ENCODE data around the gene SHC3. TPM values are rescaled to one million over a fixed set of nuclear protein-coding genes. Genes with fewer than 3 reads are reported as not detected.

Gene SHC3
- polyA plus RNA-seq, 3 donors: 2.2 to 2.7 (median 2.5) TPM

GRCh38 chr9:88991066-88992034 lies 187.3 kb downstream of the SHC3 start, which contains the start of gene S1PR3:
TSS of gene S1PR3 (plus strand) at chr9:88991468. CDS start at chr9:89001201, 9,733 bp downstream.
- no peak for DNase-seq (ENCODE audit: low read depth in 3 of 3, low spot score in 2 of 3)

GRCh38 chr9:88990729-88991065 lies 187.9 kb downstream of the SHC3 start:
- no peak for DNase-seq (ENCODE audit: low read depth in 3 of 3, low spot score in 2 of 3)

GRCh38 chr9:88990041-88990728 lies 188.4 kb downstream of the SHC3 start:
- DNase-seq (ENCODE audit: low read depth in 3 of 3, low spot score in 2 of 3): no peak

- DNase-seq (ENCODE audit: low read depth in 3 of 3, low spot score in 2 of 3): no peak
Observed at GRCh38 chr9:88988796-88989641, 189.6 kb downstream of the SHC3 start.

GRCh38 chr9:88987661-88988060 lies 191.0 kb downstream of the SHC3 start:
- DNase-seq (ENCODE audit: low read depth in 3 of 3, low spot score in 2 of 3): no peak

GRCh38 chr9:88986776-88987175 lies 191.8 kb downstream of the SHC3 start:
- no peak for DNase-seq (ENCODE audit: low read depth in 3 of 3, low spot score in 2 of 3)

- DNase-seq (ENCODE audit: low read depth in 3 of 3, low spot score in 2 of 3): no peak
Observed at GRCh38 chr9:88985616-88986015, 193.0 kb downstream of the SHC3 start.

- no peak for DNase-seq (ENCODE audit: low read depth in 3 of 3, low spot score in 2 of 3)
Observed at GRCh38 chr9:88984543-88984883, 194.1 kb downstream of the SHC3 start.

GRCh38 chr9:88983865-88984542 lies 194.6 kb downstream of the SHC3 start:
- DNase-seq (ENCODE audit: low read depth in 3 of 3, low spot score in 2 of 3): no peak

- no peak for DNase-seq (ENCODE audit: low read depth in 3 of 3, low spot score in 2 of 3)
Observed at GRCh38 chr9:88980740-88981203, 197.8 kb downstream of the SHC3 start.

- no peak for DNase-seq (ENCODE audit: low read depth in 3 of 3, low spot score in 2 of 3)
Observed at GRCh38 chr9:88979791-88980190, 198.8 kb downstream of the SHC3 start.

- DNase-seq (ENCODE audit: low read depth in 3 of 3, low spot score in 2 of 3): no peak
Observed at GRCh38 chr9:88979021-88979420, 199.6 kb downstream of the SHC3 start.

GRCh38 chr9:88978034-88978433 lies 200.6 kb downstream of the SHC3 start:
- no peak for DNase-seq (ENCODE audit: low read depth in 3 of 3, low spot score in 2 of 3)

- DNase-seq (ENCODE audit: low read depth in 3 of 3, low spot score in 2 of 3): no peak
Observed at GRCh38 chr9:88976890-88977257, 201.7 kb downstream of the SHC3 start.

- DNase-seq (ENCODE audit: low read depth in 3 of 3, low spot score in 2 of 3): no peak
Observed at GRCh38 chr9:88975966-88976889, 202.4 kb downstream of the SHC3 start.

GRCh38 chr9:88974641-88975040 lies 204.0 kb downstream of the SHC3 start:
- no peak for DNase-seq (ENCODE audit: low read depth in 3 of 3, low spot score in 2 of 3)

GRCh38 chr9:88973281-88974045 lies 205.2 kb downstream of the SHC3 start:
- DNase-seq (ENCODE audit: low read depth in 3 of 3, low spot score in 2 of 3): no peak

- no peak for DNase-seq (ENCODE audit: low read depth in 3 of 3, low spot score in 2 of 3)
Observed at GRCh38 chr9:88972401-88972800, 206.2 kb downstream of the SHC3 start.

Data from right renal cortex interstitium (tissue), 3 donors.